Measurements from ENCODE around the gene ST6GALNAC1.

DNA sequence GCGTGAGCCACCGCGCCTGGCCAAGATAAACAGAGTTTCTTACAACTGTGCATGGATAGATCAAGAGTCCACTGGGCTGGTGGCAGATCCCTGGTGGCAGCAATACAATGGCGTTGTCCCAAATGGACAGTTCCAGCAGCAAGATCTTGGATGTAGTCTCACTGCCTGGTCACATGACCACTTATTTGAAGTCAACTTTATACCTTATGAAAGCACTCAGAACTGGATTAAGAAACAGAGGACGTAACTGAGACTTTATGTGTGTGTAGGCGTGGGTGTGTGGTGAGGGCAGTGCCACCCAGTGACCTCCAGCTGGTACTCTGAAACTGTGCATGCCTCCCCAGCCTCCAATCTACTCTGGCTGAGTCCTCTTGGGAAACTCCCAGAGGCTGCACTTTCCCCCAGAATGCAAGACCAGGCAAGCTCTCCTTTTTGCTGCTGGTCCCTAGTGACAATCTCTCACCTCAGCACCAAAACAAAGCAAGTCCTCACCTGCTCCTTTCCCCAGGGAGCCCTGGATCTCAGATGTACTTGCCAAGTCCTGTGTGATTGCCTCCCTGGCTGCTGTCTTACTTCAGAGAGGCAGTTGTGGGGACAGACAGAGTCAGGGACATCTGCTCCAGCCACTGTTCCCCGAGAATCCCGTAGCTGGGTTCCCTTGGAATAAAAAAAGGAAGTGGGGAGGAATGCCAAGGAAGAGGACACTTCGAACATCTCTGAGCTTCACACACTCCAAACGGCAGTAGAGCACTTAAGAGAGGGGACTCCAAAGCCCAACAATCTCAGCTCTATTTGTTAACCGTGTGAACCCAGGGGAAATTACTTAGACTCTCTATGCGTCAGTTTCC, 46.2 kb downstream of the ST6GALNAC1 start:
- no peak for TF ChIP-seq CTCF (conservative IDR thresholded peaks at IDR 0.05; ENCODE audit: low read depth, low read length)
- no peak for TF ChIP-seq EZH2 (IDR thresholded peaks at IDR 0.05; ENCODE audit: borderline replicate concordance, low read depth, low read length, poor library complexity, severe bottlenecking)

Data from A673 (cell line).